Right ventricle myocardium superior (tissue), 1 donor: Measurements from ENCODE around the gene SULT4A1. TPM values are rescaled to one million over a fixed set of nuclear protein-coding genes. Genes with fewer than 3 reads are reported as not detected.
A peak's percentile ranks its signal among the peaks of the same experiment; 100 is the strongest.

Experiments used
- ATAC-seq: fragments of 200-7000 bp; cut with Tn5 transposase; one replicate; pipeline ENCODE4 v1.9.1; 2020; ENCODE audit warnings: mild to moderate bottlenecking; ENCODE audit not compliant: poor library complexity
- DNase-seq: peaks from one replicate; pipeline ENCODE4 v3.0.0-alpha.2; 2020
- intact Hi-C: fragments of 100-400 bp; cut with DNase I; formaldehyde crosslinking; loops from one replicate; pipeline ENCODE4 v1.11.2; 2022
- total RNA-seq: library from RNA; stranded (reverse); fragmentation: NEBNext Ultra II Directional; extraction: Animal tissue kit (Norgen Biotek cat#: 25700); gene quantifications from one replicate; pipeline ENCODE4 v1.2.1, GENCODE V29; 2021
- donor health status: DM: no; HTN: yes; CAD: no; lungs with severe emphysema.

The SULT4A1 gene
- total RNA-seq, 1 donor from 2014 or later, result 0.51 TPM

DNA sequence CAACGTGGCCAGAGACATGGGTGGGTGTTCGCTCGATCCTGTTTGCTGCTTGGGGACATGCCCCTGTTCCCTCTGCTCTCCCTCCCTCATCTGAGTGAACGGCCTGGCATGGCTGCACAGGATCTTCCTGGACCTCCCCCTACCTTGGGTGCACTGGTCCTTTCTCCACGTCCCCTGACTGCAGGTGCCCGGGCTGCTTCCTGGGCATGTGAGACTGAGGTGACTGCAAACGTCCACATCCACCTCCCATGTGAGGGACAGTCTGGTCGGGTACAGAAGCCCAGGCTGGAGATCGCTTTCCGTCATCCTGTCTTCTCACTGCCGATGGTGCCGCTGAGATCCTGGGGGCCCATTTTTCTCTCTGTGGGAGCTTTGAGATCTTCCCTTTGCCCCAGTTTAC is 11.8 kb downstream of the SULT4A1 start:
- intact Hi-C loops, result no loop called here
- ATAC-seq, result no peak
- DNase-seq, result no peak

DNA sequence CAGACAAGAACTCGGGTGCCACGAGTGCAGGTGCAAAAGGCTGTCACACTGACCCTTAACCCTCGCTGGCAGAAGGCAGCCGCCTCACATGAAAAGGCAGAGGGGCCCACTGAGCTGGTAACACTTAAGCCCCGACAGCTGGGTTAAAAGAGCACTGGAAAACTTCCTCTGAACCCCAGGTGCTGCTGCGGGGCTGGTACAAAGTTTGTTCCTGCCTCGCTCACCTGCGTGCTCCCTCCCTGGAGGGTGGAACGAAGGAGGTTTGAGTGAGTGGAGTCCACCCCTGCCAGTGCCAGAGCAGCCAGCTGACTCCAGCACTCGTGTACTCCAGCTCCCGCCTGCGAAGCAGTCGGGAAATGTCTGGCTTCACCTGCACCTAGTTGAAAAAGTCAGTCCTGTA is 12.6 kb downstream of the SULT4A1 start:
- ATAC-seq (no peak), DNase-seq (no peak)
- intact Hi-C loops, result no loop called here

DNA sequence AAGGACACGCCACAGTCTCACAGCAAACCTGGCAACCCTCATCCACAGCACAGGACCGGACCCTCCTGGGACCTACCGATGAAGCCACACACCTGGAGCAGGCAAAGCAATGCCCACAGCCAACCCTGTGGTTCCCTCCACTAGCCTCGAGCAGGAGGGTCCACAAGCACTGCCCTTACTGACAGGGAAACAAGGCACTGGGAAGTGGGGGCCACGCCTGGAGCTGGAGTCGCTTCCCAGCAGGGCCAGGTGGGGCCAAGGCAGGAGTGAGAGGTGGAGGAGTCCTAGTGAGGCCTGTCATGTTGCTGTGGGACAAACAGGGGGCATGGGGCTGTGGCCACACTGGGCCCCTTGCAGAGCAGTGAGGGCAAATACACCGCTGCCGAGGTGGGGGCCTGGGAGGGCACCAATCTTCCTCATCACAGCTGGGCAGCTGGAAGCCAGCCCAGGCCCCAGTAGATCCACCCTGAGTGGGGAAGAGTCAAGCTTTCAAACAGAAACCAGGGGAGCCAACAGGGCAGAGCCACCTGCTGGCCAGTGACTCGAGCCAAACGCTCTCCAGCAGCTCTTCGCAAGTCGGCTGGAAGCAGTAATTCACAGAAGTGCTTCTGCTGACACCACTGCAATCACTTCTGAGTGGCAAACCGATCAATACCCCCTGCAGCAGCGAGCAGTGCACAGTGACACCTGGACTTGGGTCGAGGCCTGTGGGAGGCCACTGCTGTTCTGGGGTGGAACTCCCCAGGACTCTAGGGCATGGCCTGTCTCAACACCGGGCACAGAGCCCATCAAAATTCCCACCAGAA is 13.7 kb downstream of the SULT4A1 start:
- DNase-seq (no peak), ATAC-seq (peak; percentile 88)
- intact Hi-C loops, result no loop called here

DNA sequence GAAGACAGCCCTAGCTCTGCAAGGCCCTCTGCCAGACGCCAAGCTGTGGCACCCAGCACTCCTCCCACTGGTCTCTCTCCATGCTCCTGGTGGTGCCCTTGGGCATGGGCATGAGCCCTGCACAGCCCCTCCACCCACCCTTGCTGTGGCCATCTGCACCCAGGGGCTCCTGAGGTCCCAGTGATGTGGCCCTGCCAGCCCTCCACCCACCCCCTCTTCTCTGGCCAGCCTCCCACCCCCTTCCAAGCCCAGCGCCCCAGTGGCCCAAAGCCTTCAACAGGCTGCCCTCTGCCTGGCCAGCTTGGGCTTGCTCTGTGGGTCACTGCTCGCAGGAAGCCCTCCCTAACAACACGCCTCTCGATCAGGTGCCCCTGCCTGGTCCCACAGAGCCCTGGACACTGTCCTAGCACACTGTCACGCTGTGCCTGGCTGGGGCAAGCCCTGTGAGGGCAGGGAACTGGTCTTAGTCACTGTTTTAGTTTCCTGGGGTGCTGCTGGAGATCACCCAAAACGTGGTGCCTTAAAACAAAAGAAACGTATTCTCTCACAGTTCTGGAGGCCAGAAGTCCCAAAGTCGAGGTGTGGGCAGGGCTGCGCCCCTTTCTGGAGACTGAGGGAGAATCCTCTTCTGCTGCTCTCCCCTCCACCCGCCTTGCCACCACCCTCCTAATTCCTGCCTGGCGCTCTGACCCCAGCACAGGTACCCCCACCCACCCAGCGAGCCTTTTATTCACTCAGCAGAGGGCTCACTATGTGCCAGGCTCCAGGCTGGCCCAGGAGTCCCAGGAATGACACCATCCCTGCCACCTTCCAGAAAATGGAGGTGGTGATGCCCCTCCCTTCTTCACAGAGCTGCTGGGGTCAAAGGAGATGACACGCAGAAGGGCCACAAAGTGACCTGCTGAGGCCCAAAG is 14.7 kb downstream of the SULT4A1 start:
- ATAC-seq, result no peak
- intact Hi-C loops, result no loop called here
- no peak for DNase-seq

DNA sequence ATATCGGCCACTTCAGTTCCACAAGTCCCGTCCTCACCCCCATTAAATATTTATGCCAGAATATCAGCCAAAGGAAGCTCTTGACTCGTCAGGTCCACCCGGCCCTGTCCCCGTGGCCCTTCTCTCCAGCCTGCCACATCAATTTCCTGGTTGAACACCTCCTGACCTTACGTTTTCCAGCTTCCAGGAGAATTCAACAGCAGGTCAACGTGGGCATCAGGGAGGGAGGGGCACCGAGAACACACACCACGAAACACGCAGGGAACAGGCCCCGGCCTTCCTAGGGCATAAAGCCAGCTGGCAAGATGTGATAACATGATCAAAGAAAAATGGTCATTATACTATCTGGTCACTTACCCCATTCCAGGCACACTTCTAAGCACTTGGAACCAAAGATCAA is 15.3 kb downstream of the SULT4A1 start:
- intact Hi-C loops, result no loop called here
- DNase-seq (no peak), ATAC-seq (no peak)

DNA sequence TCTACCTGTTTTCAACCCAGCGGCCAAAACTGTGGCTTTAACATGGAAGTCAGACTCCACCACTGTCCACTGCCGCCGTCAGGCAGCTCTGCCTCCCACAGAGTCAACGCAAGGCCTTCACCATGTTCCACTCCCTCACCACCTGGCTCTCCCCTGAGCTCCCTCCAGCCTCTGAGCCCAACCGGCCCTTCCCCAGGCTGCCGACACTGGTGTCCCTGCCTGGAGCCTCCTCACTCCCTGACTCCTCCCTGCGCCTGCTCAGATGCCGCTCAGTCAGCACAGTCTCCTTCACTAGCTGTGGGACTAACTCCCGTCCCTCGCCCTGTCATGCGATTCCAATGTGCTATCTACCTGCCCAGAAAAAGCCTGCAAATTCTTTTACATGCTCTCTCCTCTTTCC is 16.3 kb downstream of the SULT4A1 start:
- intact Hi-C loops, result no loop called here

DNA sequence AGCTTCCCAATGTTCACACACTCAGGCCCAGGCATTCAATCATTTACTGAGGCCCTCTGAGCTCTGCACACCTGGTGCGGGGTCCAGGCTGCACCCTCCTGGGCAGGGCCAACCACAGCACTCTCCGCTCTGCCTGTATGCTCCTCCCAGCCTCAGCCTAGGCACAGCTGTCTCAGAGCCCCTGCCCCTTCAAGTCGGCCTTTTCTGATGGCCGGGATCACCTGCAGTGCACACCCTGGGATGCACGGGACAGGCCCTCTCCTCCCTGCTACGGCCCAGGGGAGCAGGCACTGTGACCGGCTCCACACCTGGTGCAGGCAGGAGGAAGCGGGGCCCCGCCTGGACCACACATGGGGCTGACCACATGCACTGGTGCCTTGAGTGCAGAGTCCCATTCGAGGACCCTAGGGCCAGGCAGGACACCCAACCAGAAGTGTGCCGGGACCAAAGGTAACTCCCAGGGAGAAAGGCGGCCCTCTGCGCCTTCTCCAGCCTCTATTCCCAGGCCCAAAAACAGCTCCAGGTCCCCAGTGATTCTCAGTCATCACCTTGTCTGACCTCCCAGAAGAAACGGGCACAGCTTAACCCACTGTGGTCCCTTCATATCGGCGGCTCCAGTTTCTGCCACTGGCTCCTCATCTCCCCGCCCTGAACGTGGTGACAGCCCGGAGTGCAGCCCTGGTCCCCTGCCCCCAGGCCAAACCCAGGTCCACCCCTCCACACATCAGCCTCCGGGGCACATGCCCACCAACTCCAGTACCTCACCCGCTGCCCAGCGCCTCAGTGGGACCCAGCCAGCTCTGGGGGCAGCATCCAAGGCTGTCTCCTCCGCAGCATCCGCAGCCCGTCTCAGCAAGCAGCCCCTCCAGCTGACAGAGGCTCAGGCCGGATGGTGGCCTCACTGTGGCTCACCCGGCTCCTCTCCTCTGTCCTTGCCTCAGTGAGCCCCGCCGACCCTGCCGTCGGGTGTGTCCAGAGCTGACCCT is 17.5 kb downstream of the SULT4A1 start:
- intact Hi-C loops, result no loop called here
- DNase-seq, result no peak

More for the DNA sequence above, 16.3 kb downstream of the SULT4A1 start:
- no peak for ATAC-seq
- no peak for DNase-seq

DNA sequence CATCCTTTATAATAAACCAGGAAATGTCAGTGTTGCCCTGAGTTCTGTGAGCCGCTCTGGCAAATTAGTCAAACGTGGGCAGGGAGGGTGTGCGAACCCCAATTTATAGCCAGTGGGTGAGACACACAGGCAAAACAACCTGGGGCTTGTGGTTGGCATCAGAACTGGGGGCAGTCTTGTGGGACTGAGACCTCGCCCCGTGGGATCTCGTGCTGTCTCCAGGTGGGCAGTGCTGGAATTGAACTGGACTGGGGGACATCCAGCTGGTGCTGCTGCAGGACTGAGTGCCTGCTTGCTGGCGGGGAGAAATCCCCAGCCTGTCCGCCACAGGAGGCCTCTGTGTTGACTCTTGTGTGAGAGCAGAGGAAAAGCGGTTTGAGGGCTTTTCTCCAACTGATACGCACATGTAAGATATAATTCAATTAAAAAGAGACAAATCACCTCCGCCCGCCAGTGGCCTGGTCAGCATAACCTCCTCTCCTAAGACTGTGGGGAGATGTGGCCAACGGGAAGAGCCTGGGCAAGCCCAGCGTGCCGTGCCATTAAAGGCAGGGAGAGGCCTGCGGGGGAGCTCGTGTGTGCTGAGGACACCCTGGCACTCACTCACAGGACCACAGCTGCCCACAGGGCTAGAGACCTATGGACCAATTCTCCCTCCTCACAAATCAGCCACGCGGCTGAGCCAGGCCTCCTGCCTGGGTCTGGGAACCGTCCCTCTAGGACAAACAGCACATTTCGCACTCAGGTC is 18.4 kb downstream of the SULT4A1 start:
- DNase-seq (no peak), ATAC-seq (no peak)
- intact Hi-C loops, result no loop called here

More for the DNA sequence above, 17.5 kb downstream of the SULT4A1 start:
- ATAC-seq, result no peak

DNA sequence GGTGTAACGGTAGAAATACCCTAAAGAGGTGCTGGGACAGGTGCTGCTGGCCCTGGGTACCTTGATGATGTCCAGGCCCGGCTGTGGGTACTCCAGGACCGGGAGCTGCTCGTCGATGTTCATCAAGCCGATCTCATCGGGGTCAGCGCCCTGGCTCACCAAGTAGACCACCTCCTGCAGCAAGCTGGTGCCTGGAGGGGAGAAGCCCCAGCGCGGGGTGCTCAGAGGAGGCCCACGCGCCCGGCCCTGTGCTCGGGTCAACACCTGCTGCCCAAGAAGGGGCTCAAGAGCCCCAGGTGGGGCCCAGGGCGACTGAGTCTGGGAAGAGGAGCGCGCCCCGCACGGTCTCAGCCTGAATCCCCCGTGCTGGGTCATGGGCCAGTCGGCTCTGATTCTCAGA is 20.6 kb downstream of the SULT4A1 start:
- intact Hi-C loops, result no loop called here
- DNase-seq, result peak; percentile 32
- no peak for ATAC-seq

DNA sequence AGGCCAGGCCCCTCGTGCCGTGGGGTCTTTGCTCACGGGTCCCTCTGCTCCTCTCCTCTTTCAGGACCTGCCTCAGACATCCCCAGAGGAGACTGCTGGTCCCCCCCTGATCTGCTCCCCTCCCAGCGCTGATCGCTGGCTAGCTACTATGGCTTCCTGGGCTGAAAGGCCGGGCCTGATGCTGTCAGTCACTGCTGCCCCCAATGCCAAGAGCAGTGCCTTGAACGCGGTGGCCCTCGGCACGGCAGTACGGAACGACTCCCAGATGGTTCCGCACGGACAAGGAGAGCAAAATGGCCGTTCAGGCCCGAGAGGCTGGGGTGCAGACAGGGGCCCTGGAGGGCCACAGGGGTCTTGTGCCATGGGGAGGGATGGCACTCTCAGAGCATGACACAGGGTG is 21.5 kb downstream of the SULT4A1 start:
- ATAC-seq, result no peak
- no peak for DNase-seq
- intact Hi-C loops, result no loop called here

DNA sequence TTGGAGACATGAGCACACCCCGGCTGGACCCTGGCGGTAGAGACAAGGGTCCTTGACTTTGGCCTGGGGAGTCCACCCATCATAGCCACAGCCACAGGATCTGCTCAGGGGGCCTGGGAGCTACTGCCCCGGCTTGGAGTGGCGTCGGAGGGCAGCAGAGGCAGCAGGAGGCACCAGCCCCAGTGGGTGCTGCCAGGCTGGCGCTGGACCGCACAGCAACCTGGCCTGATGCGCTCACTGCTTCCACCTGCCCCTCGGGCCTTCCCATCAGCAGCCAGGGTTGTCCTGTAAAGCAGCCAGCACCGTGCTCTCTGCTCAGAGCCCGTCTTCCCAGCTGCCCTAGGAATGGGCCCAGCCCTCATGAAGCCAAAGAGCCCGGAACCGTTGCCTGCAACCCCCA is 21.9 kb downstream of the SULT4A1 start:
- intact Hi-C loops, result no loop called here
- ATAC-seq (no peak), DNase-seq (no peak)

DNA sequence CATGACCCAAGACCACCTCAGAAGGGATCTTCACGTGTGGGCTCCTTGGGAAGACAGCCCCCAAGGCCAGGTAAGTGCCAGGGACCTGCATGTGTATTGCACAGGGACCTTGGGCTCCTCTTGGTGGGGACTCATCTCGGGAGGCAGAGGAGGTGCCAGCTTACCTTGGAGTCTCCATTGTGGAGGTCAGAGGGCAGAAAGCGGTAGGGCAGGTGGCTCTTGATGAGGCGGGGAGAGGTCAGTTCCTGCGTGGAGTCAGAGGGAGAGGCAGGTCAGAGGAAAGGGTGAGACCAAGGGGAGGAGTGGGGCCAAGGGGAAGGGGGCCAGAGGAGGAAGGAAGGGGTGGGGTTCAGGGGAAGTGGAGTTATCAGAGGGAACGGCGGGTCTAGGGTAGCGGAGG is 22.5 kb downstream of the SULT4A1 start:
- DNase-seq (no peak), ATAC-seq (no peak)
- intact Hi-C loops, result no loop called here

DNA sequence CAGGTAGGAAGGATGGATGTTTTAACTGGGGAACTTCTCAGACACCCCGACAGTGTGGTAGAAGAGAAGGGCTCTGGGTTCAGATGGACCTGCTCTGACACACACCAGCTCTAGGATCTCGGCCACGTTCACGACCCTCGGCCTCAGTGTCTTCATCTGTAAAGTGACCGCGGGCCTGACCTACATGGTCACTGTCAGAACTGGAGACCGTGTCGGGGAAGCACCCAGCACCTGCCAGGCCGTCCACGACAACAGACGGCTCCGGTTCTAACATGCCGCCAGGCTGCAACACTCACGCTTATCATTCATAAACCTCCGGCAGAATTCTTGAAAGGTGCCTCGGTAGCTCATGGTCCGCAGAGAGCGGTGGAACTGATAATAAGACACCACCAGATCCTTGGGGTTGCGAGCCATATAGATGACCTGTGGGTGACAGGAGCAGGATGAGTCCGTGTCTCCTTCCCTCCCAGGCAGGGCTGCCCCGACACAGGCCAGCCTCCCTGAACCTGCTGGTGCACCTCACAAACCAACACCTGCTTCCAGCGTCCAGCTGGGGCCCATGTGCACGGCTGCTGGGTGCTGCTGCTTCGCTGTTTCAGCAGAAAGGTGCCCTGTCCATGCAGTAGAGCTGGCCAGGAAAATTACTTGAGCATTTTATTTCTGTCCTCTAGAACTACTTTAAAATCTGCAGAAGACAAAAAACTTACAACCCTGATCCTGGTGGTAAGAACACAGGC is 23.6 kb downstream of the SULT4A1 start:
- ATAC-seq (no peak), DNase-seq (peak; percentile 17)
- intact Hi-C loops, result no loop called here

DNA sequence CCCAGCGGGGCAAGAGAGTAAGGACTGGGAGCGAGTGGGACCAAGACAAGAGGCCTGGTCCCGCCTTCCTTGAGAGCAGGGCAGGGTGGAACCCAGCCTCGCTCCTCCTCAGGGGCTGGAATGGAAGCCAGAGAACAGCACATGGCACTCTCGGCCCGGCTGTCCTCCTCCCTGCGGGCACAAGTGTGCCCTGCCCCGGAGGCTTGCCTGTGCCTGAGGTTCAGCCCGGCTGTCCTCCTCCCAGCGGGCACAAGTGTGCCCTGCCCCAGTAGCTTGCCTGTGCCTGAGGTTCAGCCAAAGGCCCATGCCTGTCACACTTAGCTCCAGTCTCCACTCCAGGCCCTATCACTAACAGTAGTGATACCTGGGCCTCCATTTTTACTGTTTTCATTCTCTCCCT is 24.2 kb downstream of the SULT4A1 start:
- ATAC-seq (no peak), DNase-seq (peak; percentile 24)
- intact Hi-C loops, result no loop called here

DNA sequence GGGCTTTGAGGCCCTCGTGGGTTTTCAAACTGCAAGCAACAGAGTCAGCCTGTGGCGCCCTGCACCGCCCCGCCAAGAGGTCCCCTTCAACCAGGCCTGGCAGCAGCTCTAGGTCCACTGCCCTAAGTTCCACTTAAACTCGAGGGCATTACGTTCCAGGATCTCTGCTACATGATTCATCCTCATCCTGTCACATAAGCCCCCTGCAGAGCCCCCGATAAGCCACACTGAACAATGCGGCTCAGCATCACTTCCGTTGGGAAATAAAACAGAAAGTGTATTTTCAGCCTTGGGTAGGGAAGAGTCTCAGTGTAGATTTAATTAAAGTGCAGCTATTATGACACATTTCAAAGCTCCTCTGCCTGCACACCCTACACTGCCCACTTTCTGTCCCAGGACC is 24.6 kb downstream of the SULT4A1 start:
- ATAC-seq, result no peak
- intact Hi-C loops, result no loop called here
- peak; percentile 17 for DNase-seq

DNA sequence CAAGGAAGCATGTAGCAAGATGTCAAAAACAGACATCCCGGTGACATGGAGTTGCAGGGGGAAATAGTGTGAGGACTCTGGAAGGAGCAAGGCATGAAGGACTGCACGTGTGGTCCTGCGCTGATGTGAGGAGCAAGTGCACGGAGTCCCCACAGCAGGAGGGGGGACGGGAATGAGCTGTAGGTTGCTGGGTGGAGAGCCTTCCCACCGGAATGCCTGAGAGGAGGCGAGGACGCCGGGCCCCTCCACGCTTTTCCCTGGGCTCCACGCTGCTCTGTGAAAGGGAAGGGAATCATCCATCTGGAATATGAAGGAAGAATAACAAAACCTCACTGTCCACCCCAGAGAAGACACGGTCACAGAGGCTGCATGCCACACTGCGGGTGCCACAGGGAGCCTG is 26.6 kb downstream of the SULT4A1 start:
- no peak for ATAC-seq
- intact Hi-C loops, result no loop called here
- no peak for DNase-seq

DNA sequence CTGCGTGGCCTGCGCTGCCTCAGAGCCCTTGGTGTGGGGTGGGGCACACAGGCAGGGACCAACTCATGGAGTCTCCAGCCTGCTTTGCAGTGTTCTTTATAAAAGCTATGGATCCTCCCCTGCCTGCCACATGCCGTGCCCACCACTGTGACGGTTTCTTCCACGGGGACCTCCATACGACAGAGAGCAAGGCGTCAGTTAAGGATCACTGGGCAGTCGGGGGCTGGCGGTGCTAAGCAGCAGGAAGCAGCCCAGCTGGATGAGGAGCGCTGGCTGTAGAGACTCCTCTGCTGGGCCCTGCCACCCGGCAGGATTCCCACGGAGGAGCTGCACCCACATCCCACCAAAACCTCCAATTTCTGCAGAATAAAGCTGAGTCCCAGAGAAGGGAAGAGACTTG is 27.1 kb downstream of the SULT4A1 start:
- no peak for DNase-seq
- ATAC-seq, result no peak
- intact Hi-C loops, result no loop called here
